GM19467 (cell line): Measurements from ENCODE around the gene APOBEC3C.
"Not testable (repeated sequence)": the region's sequence is repeated elsewhere in the genome, so short reads cannot be mapped to it uniquely, and the experiment has no call there.

Experiments used
- ATAC-seq: cut with Tn5 transposase; IDR thresholded peaks from one replicate; pipeline ENCODE4 v1.9.1; 2021; ENCODE audit warnings: mild to moderate bottlenecking, moderate library complexity; ENCODE audit not compliant: unreplicated experiment

APOBEC3C gene

GRCh38 chr22:39013942-39014722 lies at the start of gene APOBEC3C:
TSS of gene APOBEC3C (plus strand) at chr22:39014257. CDS start at chr22:39014363, 106 bp downstream.
- ATAC-seq: peak; percentile 92

DNA sequence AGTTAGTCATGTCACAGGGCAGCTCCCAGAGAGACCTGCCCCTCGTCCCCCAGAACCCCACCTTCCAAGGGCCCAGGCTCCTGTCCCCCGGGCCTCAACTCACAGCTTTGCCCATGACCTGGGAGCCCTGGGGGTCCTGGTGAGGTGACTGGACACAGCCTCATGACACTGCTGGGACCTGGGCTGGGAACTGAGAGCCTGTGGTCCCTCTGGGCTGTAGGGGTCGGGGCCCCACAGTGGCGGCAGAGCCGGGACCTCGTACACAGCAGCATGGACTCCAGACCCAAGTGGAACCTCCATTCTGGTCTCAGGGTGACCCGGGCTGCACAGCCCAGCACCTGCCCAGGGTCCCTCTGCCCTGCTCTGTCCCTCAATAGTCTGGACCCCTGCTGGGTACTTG lies 49.8 kb upstream of the APOBEC3C start:
- ATAC-seq: no peak

GRCh38 chr22:38964989-38965388 lies 49.1 kb upstream of the APOBEC3C start:
- ATAC-seq: no peak

- ATAC-seq: no peak
Observed at GRCh38 chr22:38965614-38966379, 48.3 kb upstream of the APOBEC3C start.

- ATAC-seq: no peak
Observed at GRCh38 chr22:38966380-38966702, 47.7 kb upstream of the APOBEC3C start.

GRCh38 chr22:38966942-38967341 lies 47.1 kb upstream of the APOBEC3C start:
- no peak for ATAC-seq

DNA sequence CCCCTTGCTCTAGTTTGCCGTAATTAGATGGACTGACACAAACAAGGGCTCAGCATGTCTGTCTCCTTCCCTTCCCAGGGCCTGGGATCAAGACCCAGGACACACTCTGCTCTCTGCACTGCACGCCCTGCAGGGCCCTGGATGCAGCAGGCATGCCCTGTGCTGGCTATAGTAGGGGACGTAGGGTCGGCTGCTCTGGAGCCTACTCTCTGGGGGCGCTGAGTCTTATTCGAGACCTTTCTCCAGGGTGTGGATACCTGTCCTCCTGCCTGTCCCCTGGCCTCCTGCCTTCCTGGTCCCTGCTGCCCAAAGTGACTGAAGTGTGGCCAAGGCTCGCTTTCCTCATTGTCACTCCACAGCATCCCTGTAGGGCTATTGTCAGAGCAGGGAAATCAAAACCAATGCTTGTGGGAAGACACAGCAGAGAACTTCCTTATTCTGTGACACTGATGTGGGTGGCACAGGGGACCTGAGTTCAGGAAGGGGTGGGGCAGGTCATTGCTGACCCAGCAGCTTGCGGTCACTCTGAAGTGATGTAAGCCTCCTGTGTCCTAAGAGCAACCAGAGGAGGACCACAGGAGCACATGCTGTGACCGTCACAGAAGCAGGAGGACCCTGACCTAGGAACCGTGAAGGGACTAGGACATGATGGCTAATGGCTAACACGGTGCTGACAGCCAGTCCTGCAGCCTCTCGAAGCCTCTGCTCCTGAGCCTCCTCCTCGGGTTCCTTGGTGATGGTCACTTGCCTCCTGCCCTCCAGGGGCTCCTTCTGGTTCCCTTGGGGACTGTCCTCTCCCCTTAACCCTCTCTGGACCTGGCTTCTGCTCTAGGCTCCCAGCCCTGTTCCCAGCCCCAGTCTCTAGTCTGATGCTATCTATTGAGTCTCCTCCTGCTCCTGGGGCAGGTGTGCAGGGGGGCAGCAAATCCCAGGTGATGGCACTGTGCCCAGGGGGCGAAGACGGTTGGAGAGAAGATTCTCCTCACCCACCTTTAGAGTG lies 46.3 kb upstream of the APOBEC3C start:
- ATAC-seq: no peak

DNA sequence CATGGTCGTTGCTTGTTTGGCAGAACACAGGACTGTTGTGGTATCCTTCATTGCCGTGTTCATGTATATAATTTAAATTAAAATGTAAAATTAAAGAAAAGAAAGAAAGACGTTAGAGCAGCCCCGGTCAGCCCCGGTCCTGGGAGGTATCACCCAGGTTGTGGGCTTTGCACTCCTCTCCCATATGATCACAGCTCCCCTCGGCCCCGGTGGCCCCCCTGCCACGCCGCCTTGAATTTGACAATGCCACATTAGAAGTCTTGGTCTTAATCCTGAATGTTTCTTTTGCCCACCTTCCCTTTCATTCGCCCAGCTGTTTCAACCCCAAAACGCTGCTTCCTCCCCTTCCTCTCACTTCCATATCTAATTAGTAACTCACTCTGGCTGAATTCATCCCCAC lies 45.3 kb upstream of the APOBEC3C start:
- ATAC-seq: no peak

- ATAC-seq: no peak
Observed at GRCh38 chr22:38970551-38970950, 43.5 kb upstream of the APOBEC3C start.

- no peak for ATAC-seq
Observed at GRCh38 chr22:38971202-38971601, 42.9 kb upstream of the APOBEC3C start.

DNA sequence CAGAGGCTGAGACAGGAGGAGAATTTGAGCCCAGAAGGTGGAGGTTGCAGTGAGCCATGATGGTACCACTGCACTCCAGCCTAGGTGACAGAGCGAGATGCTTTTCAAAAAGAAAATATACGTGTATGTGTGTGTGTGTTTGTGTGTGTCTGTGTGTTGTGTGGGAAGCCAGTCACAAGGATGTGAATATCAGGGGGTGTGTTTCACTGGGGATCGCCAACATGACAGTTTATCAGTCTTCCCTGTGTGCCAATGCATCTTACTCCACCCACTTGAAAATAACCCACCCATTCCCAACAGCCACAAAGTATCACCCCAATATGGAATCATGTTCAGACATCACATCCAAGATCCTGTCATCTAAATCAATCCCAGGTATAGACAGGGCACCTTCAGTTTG lies 42.3 kb upstream of the APOBEC3C start:
- no peak for ATAC-seq

GRCh38 chr22:38972558-38972957 lies 41.5 kb upstream of the APOBEC3C start:
- ATAC-seq: no peak

- ATAC-seq: no peak
Observed at GRCh38 chr22:38973289-38974169, 40.5 kb upstream of the APOBEC3C start.

DNA sequence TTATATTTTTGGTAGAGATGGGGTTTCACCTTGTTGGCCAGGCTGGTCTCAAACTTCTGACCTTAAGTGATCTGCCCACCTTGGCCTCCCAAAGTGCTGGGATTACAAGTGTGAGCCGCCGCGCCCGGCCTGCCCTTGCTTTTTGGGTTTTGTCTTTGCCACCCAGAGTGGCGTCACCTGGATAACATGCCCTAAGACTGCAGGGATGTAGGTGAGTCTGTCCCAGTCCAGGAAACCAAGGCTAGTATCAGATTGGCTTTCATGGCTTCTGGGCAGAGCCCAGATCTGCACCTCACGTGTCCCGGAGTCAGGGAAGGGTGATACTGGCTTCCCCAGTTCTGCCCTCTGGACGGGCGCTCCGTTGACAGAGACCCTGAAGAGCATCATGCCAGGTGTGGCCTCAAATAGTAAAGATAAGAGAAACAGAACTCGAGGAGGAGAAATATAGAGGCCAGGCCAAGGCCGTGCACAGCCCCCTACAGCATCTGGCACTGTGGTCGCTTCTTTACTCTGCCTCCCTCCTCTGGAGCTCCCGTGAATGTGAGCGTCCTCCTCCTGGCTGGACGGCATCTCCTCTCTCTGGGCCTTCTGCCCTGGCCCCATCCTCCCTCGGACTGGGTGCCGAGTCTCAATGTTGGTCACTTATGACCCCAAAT lies 39.8 kb upstream of the APOBEC3C start:
- ATAC-seq: no peak

GRCh38 chr22:38974826-38975175 lies 39.3 kb upstream of the APOBEC3C start:
- ATAC-seq: no peak

DNA sequence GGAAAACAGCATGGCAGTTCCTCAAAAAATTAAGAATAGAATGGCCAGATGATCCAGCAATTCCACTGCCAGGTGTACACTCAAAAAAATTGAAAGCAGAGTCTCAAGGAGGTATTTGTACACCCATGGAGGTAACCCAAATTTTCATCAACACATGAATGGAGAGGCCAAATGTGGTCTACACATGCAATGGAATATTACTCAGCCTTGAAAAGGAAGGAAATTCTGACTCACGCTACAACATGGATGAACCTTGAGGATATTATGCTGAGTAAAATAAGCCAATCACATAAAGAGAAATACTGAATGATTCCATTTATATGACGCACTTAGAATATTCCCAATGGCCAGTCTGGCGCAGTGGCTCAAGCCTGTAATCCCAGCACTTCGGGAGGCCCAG lies 36.8 kb upstream of the APOBEC3C start:
- ATAC-seq: not testable (repeated sequence)

DNA sequence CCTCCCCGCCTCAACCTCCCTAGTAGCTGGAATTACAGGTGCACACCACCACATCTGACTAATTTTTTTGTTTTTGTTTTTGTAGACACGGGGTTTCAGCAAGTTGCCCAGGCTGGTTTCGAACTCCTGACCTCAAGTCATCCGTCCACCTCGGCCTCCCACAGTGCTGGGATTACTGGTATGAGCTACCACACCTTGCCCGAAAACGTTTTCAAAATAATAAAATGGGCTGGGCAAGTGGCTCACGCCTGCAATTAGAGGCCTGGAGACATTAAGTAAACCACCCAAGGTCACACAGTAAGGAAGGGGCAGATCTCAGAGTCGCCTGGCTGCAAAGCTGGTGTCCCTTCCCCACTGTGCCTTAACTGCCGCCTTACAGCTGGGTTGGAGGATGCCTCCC lies 33.5 kb upstream of the APOBEC3C start:
- not testable (repeated sequence) for ATAC-seq

DNA sequence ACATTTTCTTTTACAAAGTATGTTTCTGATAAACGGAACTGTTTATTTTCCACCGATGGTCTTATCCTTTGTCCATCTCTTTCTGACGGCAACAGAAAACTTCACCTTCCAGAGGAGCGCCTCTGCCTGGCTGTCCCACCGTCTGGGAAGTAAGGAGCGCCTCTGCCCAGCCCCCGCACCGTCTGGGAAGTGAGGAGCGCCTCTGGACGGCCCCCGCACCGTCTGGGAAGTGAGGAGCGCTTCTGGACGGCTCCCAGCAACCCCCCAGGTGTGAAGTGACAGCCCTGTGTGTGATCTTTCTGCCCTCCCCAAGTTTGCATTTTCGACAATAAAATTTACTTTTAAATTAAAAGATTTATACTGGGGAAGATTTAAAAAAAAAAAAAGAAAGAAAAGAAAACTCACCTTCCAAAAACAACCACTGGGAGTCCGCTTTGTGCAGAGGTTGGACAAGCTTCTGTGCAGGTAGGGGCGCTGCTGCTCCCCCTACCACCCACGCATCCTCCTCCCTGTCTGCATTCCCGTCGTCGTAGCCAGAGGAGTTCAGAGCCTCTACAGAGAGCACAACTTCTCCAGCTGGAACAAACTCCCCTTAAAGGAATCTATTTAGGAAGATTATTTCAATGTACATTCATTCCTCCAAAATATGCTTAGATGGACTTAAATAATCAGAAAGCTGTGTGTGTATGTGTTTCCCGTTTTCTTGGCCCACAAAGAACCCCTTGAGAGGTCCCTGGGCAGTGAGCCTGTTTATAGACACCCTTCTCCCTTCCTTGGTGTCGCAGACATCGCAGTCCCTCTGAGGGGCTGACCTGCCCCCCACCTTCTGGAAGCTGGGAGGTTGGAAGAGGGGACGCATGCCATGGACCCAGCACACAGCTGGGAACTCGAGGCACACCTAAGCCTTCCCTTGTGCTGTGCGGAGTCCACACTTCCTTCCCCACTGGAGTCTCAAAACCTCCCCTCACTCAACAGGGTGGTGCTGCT lies 32.8 kb upstream of the APOBEC3C start:
- no peak for ATAC-seq
